ENCODE measurements around the gene MSX1.

Gene MSX1

DNA sequence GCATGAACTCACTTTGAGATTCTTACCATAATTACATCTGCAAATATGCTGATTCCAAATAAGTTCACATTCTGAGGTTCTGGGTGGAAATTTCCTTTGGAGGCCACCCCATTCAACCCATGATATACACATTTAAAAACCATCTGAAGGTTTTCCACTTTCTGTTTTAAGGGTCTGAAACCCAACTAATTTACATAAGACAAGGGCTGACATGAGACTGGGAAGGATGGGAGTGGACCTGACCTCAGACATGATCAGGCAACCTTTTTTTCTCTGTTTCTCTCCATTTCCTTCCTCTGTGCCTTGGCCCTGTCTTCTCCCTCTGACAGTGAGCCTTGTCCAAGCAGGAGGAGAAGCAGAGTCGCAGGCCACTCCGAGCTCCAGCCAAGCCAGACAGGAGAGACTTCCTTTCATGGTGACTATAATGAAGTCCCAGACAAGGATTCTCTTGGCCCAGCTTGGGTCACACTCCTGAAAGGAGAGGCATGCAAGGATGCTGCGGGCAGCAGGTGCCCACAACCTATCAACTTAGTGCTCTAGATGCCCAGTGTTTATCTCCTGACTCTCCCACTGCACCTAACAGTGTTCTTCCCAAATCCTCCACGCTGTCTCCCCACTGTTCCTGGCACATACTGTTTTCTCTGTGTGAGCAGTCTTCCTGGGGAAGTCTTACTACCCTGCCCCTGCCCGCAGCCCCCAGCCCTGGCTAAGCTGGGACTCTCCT, 39.9 kb downstream of the MSX1 start:
- no peak for DNase-seq (ENCODE audit: low read depth in 2 of 2, low spot score in 1 of 2)

DNA sequence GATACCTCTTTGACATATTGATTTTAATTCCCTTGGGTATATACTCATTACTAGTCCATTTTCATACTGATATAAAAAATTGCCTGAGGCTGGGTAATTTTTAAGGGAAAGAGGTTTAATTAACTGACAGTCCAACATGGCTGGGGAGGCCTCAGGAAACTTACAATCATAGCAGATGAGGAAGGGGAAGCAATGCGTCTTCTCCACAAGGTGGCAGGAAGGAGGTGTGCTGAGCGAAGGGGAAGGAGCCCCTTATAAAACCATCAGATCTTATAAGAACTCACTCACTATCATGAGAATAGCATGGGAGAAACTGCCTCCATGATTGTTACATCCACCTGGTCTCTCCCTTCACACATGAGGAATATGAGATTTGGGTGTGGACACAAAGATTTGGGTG, 42.4 kb downstream of the MSX1 start:
- no peak for DNase-seq (ENCODE audit: low read depth in 2 of 2, low spot score in 1 of 2)

DNA sequence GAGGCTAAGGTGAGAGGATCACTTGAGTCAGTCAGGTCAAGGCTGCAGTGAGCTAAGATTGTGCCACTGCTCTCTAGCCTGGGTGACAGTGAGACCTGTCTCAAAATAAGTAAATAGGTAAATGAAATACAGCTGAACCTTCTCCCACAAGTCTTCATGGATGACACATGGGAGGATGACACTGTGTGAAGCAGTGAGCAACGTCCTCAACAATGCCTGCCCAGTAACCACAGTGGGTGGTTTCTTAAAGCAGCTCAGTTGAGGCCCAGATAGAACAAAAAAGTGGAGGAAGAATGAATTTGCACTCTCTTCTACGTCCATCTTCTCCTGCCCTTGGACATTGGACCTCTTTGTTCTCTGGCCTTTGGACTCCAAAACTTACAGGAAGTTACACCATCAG, 52.7 kb downstream of the MSX1 start:
- no peak for DNase-seq (ENCODE audit: low read depth in 2 of 2, low spot score in 1 of 2)

DNA sequence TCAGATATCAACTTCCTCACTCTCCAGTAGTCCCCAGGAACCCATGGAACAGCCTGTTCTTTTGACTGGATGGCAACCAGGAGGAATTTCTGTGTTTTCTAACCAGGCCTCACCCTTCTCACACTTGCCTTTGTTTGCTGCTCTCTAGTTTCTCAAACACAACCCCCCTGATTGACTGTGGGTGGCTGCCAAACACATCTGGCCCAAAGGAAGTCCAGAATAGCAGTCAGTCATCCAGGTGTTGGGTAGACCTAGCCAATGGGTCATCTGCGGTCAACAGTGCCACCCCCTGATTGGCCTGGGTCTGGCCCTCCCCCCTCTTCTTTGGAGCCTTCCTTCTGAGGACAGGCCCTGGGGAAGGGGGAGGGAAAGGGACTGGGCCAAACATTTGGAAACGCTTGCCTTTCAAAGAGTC, 53.7 kb downstream of the MSX1 start:
- DNase-seq (ENCODE audit: low read depth in 2 of 2, low spot score in 1 of 2), result no peak

Measured in stimulated activated CD8-positive, alpha-beta memory T cell treated with anti-CD3 and anti-CD28 coated beads, Interleukin-4, amount 100 ng/mL, for 4 hours (primary cell).